Transverse colon (tissue), 4 donors: ENCODE data around the gene EMX1.

Source experiments
- CTCF ChIP-seq, 5 experiments: fragments of 200-600 bp in 3 of 5; fragments of 450-650 bp in 2 of 5; sonication (generic) in 3 of 5; IDR thresholded peaks; 1 replicate in 2 of 5; 2 replicates in 3 of 5; pipeline ENCODE4 v1.5.1; 2016 to 2017; ENCODE audit warnings: antibody characterized with exemption in 5 of 5, inconsistent platforms in 3 of 5, mild to moderate bottlenecking in 2 of 5, moderate library complexity in 1 of 5
- EP300 ChIP-seq: sonication (generic); formaldehyde crosslinking; IDR thresholded peaks from one replicate; pipeline ENCODE4 v1.6.1; 2017; ENCODE audit warnings: antibody characterized with exemption, low read depth
- POLR2A ChIP-seq: fragments of 450-650 bp; IDR thresholded peaks from one replicate; pipeline ENCODE4 v1.6.1; 2016; ENCODE audit warnings: antibody characterized with exemption, mild to moderate bottlenecking, moderate library complexity
- POLR2AphosphoS5 ChIP-seq, 3 donors: sonication (generic); formaldehyde crosslinking; IDR thresholded peaks; one replicate each; pipeline ENCODE4 v1.6.1; 2016; ENCODE audit warnings: antibody characterized with exemption in 3 of 3

GRCh38 chr2:72919414-72920317 lies 2.3 kb downstream of the EMX1 start:
- TF ChIP-seq CTCF (IDR thresholded peaks at IDR 0.05) (no peak), POLR2AphosphoS5 (IDR thresholded peaks at IDR 0.05) (peak in 1 of 3 donors; percentile 18), EP300 (no peak), POLR2A (no peak)
